Aorta (tissue), 5 donors: Measurements from ENCODE around the gene KIF26B. TPM values are rescaled to one million over a fixed set of nuclear protein-coding genes. Genes with fewer than 3 reads are reported as not detected.
A peak's percentile ranks its signal among the peaks of the same experiment; 100 is the strongest.
"Not testable (repeated sequence)": the region's sequence is repeated elsewhere in the genome, so short reads cannot be mapped to it uniquely, and the experiment has no call there.

Experiments
- ATAC-seq: fragments of 200-7000 bp; cut with Tn5 transposase; one replicate; pipeline ENCODE4 v1.9.1; 2022; ENCODE audit warnings: moderate library complexity; ENCODE audit not compliant: low FRiP score
- DNase-seq, 2 donors: peaks; one replicate each; pipeline ENCODE4 v3.0.0-alpha.2; 2020
- H3K27ac ChIP-seq, 2 donors: one replicate each; pipeline ENCODE4 v1.5.1; 2013; ENCODE audit warnings: low read length in 2 of 2, mild to moderate bottlenecking in 2 of 2, moderate library complexity in 2 of 2, control low read depth in 1 of 2, inconsistent platforms in 1 of 2, low read depth in 1 of 2
- H3K27me3 ChIP-seq, 2 donors: one replicate each; pipeline ENCODE4 v1.6.1; 2013; ENCODE audit warnings: control low read depth in 1 of 2, low read length in 1 of 2, mild to moderate bottlenecking in 1 of 2, moderate library complexity in 1 of 2; ENCODE audit not compliant: insufficient read depth in 2 of 2, control insufficient read depth in 1 of 2
- H3K36me3 ChIP-seq, 2 donors: one replicate each; pipeline ENCODE4 v1.6.1; 2013; ENCODE audit warnings: control low read depth in 1 of 2, low read length in 1 of 2, mild to moderate bottlenecking in 1 of 2; ENCODE audit not compliant: insufficient read depth in 2 of 2, control insufficient read depth in 1 of 2
- H3K4me1 ChIP-seq, 2 donors: one replicate each; pipeline ENCODE4 v1.6.1; 2013; ENCODE audit warnings: low read length in 2 of 2, control low read depth in 1 of 2, mild to moderate bottlenecking in 1 of 2, moderate library complexity in 1 of 2; ENCODE audit not compliant: insufficient read depth in 2 of 2, control insufficient read depth in 1 of 2
- H3K4me3 ChIP-seq, 2 donors: one replicate each; pipeline ENCODE4 v1.5.1; 2013; ENCODE audit warnings: low read length in 2 of 2, control low read depth in 1 of 2, mild to moderate bottlenecking in 1 of 2
- H3K9me3 ChIP-seq: one replicate; pipeline ENCODE4 v1.6.1; 2013; ENCODE audit warnings: mild to moderate bottlenecking, low read length; ENCODE audit not compliant: control insufficient read depth
- WGBS, 2 donors: extraction: QIAGEN DNeasy Blood & Tissue Kit; methylation state at CpG; one replicate each; pipeline ENCODE4 v1.1.7; 2013; 5-methylcytosine and 5-hydroxymethylcytosine counted together
- intact Hi-C, 2 donors: fragments of 100-400 bp; cut with DNase I; formaldehyde crosslinking; loops; one replicate each; pipeline versions ENCODE4 v1.14.2 to v1.15.0; 2022
- polyA plus RNA-seq, 2 donors: library from polyadenylated mRNA; stranded (reverse); fragments of 200-250 nt; gene quantifications; one replicate each; pipeline ENCODE4 v1.2.3, GENCODE V29; 2013
- total RNA-seq, 2 donors: library from RNA; stranded (reverse); fragmentation: NEBNext Ultra II Directional; extraction: Animal tissue kit (Norgen Biotek cat#: 25700); gene quantifications; one replicate each; pipeline ENCODE4 v1.2.1, GENCODE V29; 2021
- donor health status: healthy with polysubstance abuse.
- donor health status: Bipolar disorder and iron deficiency.
- donor health status: DM: no; HTN: no; CAD: no.
- donor health status: DM: no; HTN: no; CAD: no.
- donor health status: DM: yes; HTN: yes; CAD: no.

KIF26B gene
- total and polyA plus RNA-seq, 4 donors, result under 0.01 to 0.58 (median 0.30) TPM

DNA sequence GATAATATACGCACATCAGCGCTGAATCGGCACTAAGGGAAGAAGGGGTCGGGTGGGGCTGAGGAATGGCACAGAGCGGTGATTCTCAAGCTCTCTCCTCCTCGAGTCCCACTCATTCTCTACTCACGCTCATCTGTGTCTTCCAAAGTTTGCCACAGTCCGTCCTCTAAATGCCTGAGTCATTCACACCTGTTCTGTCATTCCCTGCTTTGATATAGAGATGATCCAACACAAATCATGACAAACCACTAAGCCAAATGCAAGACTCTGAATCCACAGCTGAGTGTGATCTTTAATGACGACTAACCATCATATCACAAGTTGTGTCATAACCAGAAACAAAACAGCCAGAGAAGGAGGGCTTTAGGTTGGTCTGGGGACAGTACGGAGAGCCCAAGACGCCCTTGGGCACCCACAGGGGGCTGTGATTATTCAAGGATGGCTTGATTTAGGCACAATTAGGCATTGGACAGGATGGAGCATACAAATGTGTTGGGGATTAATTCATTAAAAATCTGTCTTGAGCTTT lies 501.5 kb downstream of the KIF26B start:
- no peaks in the 10 kb centered on the region for H3K27me3 ChIP-seq
- no peak for ATAC-seq
- WGBS, 2 donors, result 94% methylated on average over 11 of the region's 11 CpGs
- DNase-seq, result no peak
- no peaks in the 10 kb centered on the region for H3K36me3 ChIP-seq
- no peaks in the 10 kb centered on the region for H3K4me1 ChIP-seq
- intact Hi-C loops, result no loop called here
- no peak overlapping the region for H3K4me3 ChIP-seq
- H3K27ac ChIP-seq, result no peak overlapping the region
- no peaks in the 10 kb centered on the region for H3K9me3 ChIP-seq

DNA sequence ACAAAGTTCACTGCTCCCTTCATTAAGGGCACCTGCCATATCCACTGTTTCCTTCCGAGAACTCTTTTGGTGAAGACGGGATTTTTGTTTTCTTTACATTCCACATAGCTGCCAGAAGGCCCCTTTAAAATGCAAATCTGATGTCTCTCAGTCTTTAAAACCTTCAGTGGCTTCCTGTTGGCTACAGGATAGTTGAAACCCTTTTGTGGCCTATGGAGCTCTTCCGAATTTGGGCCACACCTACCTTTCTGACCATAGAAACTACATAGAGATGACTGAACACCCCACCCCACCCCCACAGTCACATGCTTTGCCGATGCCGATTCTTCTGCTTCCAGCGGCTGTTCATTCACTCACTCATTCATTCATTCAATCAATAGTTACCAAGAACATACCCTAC lies 502.6 kb downstream of the KIF26B start:
- intact Hi-C loops, result no loop called here
- Histone ChIP-seq H3K4me3 (no peak overlapping the region), H3K4me1 (no peaks in the 10 kb centered on the region), H3K36me3 (no peaks in the 10 kb centered on the region), H3K9me3 (no peaks in the 10 kb centered on the region), H3K27me3 (no peaks in the 10 kb centered on the region), H3K27ac (no peak overlapping the region)
- DNase-seq, result no peak
- ATAC-seq, result no peak
- 83 to 89% methylated on average over 6 of the region's 6 CpGs for WGBS, 2 donors

DNA sequence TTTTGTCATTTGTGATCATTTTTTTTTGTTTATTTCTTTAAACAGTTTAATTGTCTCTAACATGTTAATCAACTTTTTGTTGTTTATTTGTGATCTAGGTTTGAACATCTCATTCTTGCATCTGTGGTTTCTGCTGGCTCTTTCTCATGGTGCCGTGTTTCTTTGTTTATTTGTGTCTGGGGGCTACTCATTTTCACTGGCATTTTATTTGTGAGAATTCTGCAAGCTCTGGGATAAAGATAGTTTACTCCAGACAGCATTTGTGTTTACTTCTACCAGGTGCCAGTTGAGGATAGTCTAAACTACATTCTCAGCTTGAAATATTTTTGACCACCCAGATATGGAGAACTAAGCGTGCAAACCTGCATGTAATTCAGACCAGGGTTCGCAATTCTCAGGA lies 508.6 kb downstream of the KIF26B start:
- no peak overlapping the region for H3K4me3 ChIP-seq
- no peak overlapping the region for H3K27ac ChIP-seq
- no peak for ATAC-seq
- H3K9me3 ChIP-seq, result no peaks in the 10 kb centered on the region
- H3K36me3 ChIP-seq, result no peaks in the 10 kb centered on the region
- WGBS, 2 donors, result 74 to 82% methylated on average over 3 of the region's 3 CpGs
- DNase-seq, result no peak
- intact Hi-C loops, result no loop called here
- no peaks in the 10 kb centered on the region for H3K4me1 ChIP-seq
- no peaks in the 10 kb centered on the region for H3K27me3 ChIP-seq

DNA sequence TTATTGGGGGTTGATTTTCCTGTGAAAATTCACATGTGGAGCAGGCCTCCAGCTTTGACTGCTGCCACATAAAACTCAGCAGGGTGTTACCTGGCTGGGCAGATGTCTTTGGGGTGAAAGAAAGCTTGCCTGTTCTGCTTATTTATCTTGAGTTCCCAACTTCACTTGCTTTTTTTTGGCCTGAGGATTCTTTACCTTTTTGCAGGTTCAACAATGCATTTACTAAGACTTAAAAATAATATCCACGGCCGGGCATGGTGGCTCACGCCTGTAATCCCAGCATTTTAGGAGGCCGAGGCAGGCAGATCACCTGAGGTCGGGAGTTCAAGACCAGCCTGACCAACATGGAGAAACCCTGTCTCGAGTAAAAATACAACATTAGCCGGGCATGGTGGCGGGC lies 509.1 kb downstream of the KIF26B start:
- Histone ChIP-seq H3K9me3 (no peaks in the 10 kb centered on the region), H3K27ac (no peak overlapping the region), H3K36me3 (no peaks in the 10 kb centered on the region), H3K4me1 (no peaks in the 10 kb centered on the region), H3K27me3 (no peaks in the 10 kb centered on the region), H3K4me3 (no peak overlapping the region)
- intact Hi-C loops, result no loop called here
- WGBS, 2 donors, result 95% methylated on average over 8 of the region's 8 CpGs
- DNase-seq, result no peak
- no peak for ATAC-seq

DNA sequence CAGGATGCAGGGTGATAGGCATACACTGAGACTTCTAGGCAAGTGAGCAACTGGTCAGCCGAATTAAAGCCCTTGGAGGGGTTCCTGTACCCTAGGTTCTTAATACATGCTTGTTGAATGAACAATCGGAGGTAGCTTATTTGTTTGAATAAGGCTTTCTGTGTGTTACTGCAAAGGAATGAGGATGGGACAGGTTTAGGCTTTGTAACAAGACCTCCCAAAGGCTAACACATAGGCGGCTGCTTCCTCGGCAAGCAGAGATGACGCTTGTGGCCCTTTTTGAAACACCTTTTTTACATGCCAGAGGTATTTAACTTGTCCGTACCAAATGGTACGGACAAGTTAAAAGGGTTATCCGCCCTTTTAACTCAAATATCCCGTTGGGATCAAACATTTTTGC lies 511.6 kb downstream of the KIF26B start:
- Histone ChIP-seq H3K9me3 (no peaks in the 10 kb centered on the region), H3K27me3 (no peaks in the 10 kb centered on the region), H3K4me1 (no peaks in the 10 kb centered on the region), H3K4me3 (no peak overlapping the region), H3K36me3 (no peaks in the 10 kb centered on the region), H3K27ac (no peak overlapping the region)
- DNase-seq, result no peak
- no peak for ATAC-seq
- intact Hi-C loops, result no loop called here
- 89 to 93% methylated on average over 9 of the region's 9 CpGs for WGBS, 2 donors

DNA sequence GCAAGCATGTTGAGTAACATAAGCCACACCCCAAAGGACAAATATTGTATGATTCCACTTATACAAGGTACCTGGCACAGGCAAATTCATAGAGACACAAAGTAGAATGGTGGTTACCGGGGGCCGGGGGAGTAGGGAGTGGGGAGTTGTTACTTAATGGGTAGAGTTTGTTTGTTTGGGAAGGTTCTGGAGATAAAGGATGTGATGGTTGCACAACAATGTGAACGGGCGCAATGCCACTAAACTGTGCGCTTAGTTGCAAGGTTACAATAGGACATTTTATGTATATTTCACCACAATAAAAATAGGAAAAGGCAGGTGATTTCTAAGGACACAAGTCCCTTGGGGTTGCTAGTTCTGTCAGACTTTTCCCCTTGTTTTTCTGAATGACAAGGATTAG lies 516.6 kb downstream of the KIF26B start:
- Histone ChIP-seq H3K9me3 (no peaks in the 10 kb centered on the region), H3K36me3 (no peaks in the 10 kb centered on the region), H3K27ac (no peak overlapping the region), H3K4me3 (no peak overlapping the region), H3K27me3 (no peaks in the 10 kb centered on the region), H3K4me1 (no peaks in the 10 kb centered on the region)
- DNase-seq, result no peak
- intact Hi-C loops, result no loop called here
- 96% methylated on average over 5 of the region's 5 CpGs for WGBS, 2 donors
- no peak for ATAC-seq

DNA sequence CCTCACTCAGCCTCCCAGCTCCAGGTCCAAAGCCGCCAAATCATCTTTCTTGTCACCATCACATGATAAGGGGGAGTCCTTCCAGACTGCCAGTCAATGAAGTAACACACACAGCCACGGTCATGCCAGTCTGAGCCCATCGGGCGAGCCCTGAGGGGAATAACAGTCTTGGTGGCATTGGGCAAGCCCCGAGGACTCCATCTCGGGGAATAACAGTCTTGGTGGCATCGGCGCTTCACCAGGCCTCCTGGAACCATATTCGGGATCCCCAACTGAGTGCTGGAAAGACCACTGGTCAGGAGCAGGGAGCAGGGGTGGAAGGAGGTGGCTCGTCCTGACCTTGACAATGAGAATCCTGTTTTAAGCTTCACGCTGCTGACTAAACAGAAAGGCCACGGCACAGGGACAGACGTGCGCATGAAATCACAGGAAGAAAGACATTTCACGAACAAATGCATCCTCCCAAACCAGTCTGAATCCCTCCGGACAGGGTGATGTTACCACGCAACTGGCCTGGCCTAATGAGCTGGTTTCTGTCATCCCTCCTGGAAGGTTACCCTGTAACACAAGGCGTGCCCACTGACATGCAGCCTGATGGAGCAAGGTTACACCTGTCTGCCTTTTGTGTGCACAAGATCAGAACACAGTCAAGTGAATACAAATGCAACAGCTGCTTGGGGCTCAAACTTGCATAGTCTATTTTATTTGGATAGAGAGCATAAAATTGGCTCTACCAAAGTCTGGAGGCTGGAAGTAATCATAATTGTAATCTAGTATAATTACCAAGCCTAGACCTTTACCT lies 517.4 kb downstream of the KIF26B start:
- no peaks in the 10 kb centered on the region for H3K4me1 ChIP-seq
- no peaks in the 10 kb centered on the region for H3K9me3 ChIP-seq
- H3K27ac ChIP-seq, result no peak overlapping the region
- no peak for DNase-seq
- H3K27me3 ChIP-seq, result no peaks in the 10 kb centered on the region
- H3K4me3 ChIP-seq, result no peak overlapping the region
- H3K36me3 ChIP-seq, result no peaks in the 10 kb centered on the region
- no peak for ATAC-seq
- 93% methylated on average over 18 of the region's 18 CpGs for WGBS, 2 donors
- intact Hi-C loops, result no loop called here

DNA sequence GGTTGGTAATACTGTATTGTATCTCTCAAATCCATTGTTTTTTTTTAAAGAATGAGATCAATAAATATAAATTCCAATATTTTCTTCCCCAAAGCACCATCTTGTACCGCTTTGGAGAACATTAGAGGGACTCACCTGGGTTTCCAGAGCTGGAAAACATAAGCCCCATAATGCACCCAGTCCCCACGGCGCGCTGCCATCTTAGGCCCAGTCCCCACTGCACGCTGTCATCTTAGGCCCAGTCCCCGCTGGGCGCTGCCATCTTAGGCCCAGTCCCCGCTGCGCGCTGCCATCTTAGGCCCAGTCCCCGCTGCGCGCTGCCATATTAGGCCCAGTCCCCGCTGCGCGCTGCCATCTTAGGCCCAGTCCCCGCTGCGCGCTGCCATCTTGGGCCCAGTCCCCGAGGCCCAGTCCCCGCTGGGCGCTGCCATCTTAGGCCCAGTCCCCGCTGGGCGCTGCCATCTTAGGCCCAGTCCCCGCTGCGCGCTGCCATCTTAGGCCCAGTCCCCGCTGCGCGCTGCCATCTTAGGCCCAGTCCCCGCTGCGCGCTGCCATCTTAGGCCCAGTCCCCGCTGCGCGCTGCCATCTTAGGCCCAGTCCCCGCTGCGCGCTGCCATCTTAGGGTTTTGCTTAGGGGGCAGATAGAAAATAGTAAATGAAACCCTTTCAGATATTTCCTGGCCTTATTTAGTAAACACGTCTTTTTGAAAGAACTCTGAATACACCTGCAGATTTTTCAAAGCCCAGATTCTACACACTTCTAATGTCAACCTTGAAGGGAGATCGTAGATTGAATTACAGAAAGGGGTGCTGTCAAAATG lies 518.3 kb downstream of the KIF26B start:
- H3K27ac ChIP-seq, H3K36me3 ChIP-seq, H3K4me1 ChIP-seq, ATAC-seq, H3K9me3 ChIP-seq, H3K27me3 ChIP-seq, intact Hi-C loops, H3K4me3 ChIP-seq: not testable (repeated sequence)
- DNase-seq, result peak in 1 of 2 donors; percentile 20
- 89 to 96% methylated on average over 29 to 41 of the region's 41 CpGs for WGBS, 2 donors
